ENCODE measurements around the gene GHITM.
"Not testable (repeated sequence)": the region's sequence is repeated elsewhere in the genome, so short reads cannot be mapped to it uniquely, and the experiment has no call there.

The GHITM gene

DNA sequence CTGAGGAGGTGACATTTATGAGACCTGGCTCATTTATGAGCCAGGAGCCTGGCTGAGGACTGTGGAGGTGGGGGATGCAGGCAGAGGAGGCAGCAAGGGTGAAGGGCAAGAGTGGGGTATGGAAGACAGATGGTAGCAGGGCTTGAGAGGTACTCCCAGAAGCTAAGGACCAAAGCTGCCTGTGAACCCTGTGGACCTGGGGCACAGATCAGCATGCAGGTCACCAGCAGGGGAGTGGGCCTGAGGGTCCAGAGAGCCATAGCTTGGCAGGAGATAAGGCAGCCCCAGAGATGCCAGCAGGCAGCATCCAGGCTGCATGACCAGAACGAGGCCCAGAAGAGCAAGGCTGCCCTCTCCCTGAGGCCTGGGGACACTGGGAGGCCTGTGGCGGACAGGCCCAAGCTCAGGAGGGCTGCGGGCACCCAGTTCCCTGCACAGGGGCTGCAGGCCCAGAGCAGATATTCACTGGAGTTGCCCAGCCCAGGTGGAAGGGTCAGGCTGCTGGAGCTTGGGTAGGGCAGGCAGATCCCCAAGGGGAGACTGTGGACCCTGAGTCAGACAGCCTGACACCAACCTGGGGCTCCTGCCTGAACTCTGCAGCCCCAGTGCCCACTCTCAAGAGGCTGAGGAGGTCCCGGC lies 37.6 kb downstream of the GHITM start:
- DNase-seq (ENCODE audit: low spot score): no peak

DNA sequence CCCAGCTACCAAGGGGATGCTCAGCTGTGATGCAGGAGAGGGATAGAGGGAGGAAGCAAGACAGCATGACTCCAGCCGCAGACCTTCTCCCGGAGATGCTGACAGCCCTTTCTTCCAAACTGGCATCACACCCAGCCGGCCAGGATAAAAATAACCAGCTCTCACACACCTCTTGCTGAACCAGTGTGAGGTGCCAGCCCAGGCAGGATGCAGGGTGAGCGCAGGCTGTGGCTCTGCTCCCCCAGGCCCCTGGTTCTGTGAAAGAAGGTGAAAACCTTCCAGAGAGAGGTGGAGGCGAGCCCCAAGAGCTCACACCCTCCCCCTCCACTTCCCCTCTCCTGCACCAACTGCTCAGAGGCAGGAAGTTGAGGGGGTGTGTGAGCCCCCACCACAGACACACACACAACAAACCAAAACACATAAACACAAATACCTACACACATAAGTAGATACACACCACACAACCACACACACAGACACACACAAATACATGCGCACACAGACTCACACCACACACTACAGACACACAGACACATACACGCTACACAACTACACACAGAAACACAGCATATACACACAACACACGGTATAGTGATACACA lies 38.3 kb downstream of the GHITM start:
- no peak for DNase-seq (ENCODE audit: low spot score)

DNA sequence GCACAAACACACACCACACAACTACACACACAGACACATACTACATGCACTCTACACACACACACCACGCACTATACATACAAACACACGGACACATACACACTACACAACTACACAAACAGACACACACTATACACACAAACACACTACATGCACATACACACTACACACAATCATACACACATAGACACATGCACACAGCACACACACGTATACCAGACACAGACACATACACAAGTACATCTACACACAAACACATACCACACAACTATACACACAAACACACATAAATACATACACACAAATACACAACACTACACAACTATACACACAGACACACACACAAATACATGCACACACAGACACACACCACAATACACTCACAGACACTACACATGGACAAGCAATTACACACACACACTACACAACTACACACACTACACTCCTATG lies 38.9 kb downstream of the GHITM start:
- DNase-seq (ENCODE audit: low spot score): no peak

GRCh38 chr10:84179059-84179710 lies 39.9 kb downstream of the GHITM start:
- peak; percentile 81 for DNase-seq (ENCODE audit: low spot score)

DNA sequence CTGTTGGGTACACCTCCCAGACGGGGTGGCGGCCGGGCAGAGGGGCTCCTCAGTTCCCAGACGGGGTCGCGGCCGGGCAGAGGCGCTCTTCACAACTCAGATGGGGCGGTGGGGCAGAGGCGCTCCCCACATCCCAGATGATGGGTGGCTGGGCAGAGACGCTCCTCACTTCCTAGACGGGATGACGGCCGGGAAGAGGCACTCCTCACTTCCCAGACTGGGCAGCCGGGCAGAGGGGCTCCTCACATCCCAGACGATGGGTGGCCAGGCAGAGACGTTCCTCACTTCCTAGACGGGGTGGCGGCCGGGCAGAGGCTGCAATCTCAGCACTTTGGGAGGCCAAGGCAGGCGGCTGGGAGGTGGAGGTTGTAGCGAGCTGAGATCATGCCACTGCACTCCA lies 41.1 kb downstream of the GHITM start:
- not testable (repeated sequence) for DNase-seq (ENCODE audit: low spot score)

GRCh38 chr10:84181631-84182030 lies 42.3 kb downstream of the GHITM start:
- no peak for DNase-seq (ENCODE audit: low spot score)

DNA sequence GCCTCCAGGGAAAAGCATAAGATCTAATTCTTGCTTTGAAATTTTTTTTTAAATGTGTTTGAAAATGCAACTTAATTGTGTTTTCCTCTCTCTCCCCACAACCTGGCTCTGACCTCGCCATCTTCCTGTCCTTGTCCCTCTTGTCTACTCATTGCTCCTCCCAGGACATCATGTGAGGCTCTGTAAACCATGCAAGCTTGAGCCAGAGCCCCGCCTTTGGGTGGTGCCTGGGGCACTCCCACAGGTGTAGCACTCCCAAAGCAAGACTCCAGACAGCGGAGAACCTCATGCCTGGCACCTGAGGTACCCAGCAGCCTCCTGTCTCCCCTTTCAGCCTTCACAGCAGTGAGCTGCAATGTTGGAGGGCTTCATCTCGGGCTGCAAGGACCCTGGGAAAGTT lies 45.2 kb downstream of the GHITM start:
- no peak for DNase-seq (ENCODE audit: low spot score)

DNA sequence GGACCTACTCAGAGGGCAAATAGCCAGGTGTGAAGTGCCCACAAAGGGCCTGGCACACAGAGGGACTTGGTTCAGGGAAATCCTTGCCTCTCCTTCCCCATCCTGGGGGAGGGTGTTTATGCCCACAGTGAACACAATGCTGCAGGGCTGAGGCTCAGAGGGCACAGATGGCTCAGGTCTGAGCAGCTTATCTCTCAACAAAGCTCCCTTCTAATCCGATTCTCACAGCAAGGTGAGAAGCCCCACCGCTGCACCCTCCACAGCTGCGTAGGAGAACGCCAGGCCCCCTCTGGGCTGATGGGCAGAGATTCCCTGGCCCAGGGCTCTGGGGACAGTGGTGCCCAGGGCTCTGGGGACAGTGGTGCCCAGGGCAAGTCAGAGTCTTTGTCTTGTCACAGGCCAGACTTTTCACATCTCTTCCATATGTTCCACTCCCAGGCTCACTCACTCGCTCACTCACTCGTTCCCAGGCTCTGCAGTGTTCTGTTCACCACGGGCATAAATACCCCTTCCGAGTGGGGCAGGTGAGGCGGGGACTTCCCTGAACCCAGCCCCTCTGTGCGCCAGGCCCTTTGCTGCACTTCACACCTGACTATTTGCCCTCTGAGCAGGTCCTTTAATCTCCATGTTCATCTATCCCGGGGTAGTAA lies 46.3 kb downstream of the GHITM start:
- DNase-seq (ENCODE audit: low spot score): no peak

- no peak for DNase-seq (ENCODE audit: low spot score)
These were observed 49.5 kb downstream of the GHITM start for GRCh38 chr10:84188815-84189214.

DNA sequence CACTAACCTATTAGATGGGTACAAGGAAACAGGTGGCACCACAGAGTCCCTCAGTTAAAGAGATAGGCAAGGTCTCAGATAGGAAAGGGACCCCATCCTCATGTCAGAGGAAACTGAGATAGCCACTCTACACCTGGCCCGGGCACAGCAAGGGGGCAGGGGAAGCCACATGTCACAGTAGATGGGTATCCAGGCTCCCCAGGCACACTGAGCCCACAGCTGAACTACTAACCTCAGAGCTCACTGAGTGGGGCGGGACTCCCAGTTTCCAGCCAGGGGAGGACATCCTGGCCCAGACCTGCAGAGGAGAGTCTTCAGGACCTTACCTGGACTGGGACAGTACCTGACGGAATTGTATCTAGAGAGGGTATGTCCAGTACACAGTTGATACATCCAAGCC lies 51.3 kb downstream of the GHITM start:
- DNase-seq (ENCODE audit: low spot score): no peak

DNA sequence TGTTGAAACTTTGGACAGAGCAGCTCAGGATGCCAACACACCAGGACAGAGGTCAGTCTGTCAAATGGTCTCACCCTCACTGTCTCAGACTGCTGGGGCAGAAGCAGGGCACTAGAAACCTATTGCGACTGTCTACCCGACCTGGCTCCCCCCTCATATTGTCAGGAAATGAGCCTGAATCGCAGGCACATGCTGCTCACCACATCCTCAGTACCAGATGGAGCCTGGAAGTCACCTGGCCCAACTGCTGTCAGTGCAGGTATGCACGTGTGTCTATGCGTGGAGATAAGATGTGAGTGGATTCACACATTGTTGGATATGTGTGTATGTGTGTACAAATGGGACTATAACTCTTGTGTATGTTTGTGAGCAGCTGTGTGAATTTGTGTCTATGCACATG lies 51.8 kb downstream of the GHITM start:
- DNase-seq (ENCODE audit: low spot score): no peak

DNA sequence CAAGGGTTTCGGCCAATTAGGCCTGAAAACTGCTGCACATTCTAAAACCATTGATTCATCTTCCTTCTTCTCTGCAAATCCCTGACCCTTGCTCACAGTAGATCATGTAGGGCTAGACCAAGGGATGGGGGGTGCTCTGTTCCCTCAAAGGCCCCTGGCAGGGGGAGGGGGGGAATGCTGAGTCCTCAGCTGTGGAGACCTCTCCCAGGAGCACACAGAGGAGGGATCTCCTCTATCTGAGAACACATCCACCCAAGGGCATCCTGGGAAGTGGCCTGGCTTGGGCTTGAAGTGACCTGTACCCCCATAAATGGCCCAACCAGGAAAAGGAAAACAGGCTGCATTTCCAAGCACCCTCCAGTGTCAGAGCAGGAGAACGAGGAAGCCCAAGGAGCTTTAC lies 54.0 kb downstream of the GHITM start:
- no peak for DNase-seq (ENCODE audit: low spot score)

DNA sequence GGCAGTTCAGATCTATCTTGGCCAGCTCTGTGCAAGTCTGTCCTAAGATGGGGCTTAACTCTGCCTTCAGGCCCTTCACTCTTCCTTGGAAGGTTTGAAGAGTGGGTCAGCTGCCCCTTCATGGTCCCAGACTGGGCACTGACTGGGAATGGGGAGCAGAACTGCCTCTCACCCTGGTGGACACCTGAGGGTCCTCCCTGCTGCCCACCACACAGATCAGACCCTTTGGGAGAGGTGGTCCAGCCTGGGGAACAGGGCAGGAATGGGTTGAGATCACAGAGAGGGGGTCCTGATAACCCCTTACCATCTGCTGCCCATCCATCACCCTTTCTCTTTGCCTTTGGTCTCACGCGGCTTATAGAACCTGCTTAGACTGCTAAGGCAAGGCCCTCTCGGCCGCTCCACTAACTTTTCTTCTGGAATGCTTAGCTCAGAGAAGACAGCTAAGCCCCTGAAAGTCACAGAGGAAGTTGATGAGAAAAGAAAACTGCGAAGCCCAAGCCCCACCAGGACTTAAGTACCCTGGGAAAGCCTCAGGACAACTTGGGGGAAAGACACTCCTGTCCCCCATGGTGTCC lies 54.6 kb downstream of the GHITM start:
- DNase-seq (ENCODE audit: low spot score): no peak

GRCh38 chr10:84194424-84195043 lies 55.2 kb downstream of the GHITM start, which contains the start of gene CDHR1:
Gene CDHR1, plus strand, starts transcription at chr10:84194537. Its CDS starts 224 bp downstream, at chr10:84194761.
- DNase-seq (ENCODE audit: low spot score): peak; percentile 50

GRCh38 chr10:84195044-84195830 lies 55.9 kb downstream of the GHITM start:
- no peak for DNase-seq (ENCODE audit: low spot score)

- DNase-seq (ENCODE audit: low spot score): no peak
These were observed 56.8 kb downstream of the GHITM start for GRCh38 chr10:84196083-84196482.

- peak; percentile 47 for DNase-seq (ENCODE audit: low spot score)
These were observed 57.6 kb downstream of the GHITM start for GRCh38 chr10:84196941-84197340.

DNA sequence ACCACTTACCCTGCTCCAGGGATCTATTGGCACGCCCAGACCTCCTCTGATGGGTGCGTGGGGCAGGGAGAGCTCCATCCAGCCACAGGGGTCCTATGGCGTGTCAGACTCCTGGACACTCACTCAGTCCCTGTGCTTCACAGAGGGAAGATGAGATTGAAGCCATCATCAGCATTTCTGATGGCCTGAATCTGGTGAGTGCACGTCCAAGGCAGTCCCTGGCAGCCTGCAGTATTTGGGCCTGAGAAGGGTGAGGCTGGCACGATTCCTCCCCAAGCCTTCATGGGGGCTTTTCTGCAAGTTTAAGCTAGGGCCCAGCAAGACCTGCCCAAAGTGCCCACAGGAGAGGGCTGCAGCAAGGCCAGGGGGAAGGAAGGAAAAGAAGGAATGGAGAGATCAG lies 58.3 kb downstream of the GHITM start:
- DNase-seq (ENCODE audit: low spot score): no peak

DNA sequence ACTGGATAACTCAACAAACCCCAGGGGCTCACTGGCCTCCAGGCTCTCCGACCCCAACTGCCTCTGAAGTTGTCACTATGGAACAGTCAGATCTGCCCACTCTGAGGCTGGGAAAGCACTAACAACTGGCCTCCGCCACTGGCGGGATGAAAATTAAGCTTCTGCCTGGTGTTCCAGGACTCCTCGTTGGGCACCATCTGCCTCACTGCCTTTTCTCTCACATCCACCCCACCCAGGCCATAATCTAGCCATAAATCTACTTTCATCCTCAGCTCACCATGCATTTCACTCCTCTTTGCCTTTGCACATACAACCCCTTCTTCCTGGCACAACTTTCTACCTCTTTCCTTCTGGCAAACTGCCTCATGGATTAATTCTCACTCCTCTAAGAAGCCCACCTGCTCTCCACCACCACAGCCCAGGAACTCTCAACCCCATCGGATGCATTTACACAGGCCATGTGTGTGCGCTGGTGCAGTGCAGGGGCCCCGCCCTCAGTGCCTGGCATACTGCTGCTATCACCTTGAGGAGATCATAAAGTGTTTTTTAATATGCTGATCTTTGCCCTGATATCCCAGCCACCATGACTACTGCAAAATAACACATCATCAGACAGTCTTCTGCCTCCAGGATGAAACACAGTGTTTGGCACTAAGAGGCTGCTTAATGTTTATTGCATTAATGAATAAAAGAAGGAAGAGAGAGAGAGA lies 59.1 kb downstream of the GHITM start:
- DNase-seq (ENCODE audit: low spot score): no peak

DNA sequence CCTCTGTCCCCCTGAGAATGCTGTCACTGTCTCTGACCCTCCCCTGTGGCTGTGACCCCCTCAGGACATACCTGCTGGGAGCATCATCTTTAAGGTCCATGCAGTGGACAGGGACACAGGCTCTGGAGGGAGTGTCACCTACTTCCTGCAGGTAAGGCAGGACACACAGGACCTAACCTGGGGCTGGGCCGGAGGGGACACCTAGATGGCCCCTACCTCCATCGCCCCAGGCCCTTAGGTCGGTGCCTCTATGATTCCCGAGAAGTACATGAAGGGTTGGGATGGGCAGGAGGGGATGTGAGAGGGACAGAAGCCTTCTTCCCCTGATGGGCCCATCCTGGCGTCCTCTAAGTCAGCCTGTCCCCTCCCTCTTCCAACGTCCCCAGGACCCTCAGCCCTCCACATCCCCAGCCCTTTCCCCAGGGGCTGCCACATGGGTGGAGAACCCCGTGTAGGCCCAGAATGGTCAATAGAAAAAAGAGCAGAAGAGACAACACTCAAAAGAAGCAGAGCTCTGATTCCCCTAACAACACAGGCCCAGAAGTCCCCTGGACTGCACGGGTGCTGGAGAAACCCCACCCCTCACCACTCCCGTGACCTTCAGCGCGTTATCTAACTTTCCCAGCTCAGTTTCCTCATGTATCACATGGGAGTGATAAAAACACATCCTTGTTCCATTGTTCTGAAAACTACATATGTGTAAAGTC lies 61.4 kb downstream of the GHITM start:
- no peak for DNase-seq (ENCODE audit: low spot score)
